ENCODE data around the gene FKBP15.

GRCh38 chr9:113125386-113126035, 95.6 kb downstream of the FKBP15 start:
- TF ChIP-seq CTCF (IDR thresholded peaks at IDR 0.05; ENCODE audit: borderline replicate concordance, extremely low read depth, low read length, poor library complexity, severe bottlenecking): no peak
- no peak for TF ChIP-seq EZH2 (IDR thresholded peaks at IDR 0.05; ENCODE audit: borderline replicate concordance, low read depth, low read length, severe bottlenecking)

Data from DND-41 (cell line).